Measurements from ENCODE around the gene NSDHL. TPM values are rescaled to one million over a fixed set of nuclear protein-coding genes. Genes with fewer than 3 reads are reported as not detected.

NSDHL gene
- total RNA-seq, 1 experiment from 2014 or later = 52.0 TPM

- Histone ChIP-seq H3K4me3 (ENCODE audit: low read depth, low read length, poor library complexity, severe bottlenecking) (no peak overlapping the region), H3K27me3 (replicated peaks; ENCODE audit: insufficient read depth, low read depth, low read length, poor library complexity) (no peaks in the 10 kb centered on the region), H3K27ac (ENCODE audit: low read depth, low read length, poor library complexity, severe bottlenecking) (no peak overlapping the region), H3K36me3 (ENCODE audit: insufficient read depth, low read length, poor library complexity, severe bottlenecking) (no peaks in the 10 kb centered on the region), H3K9me3 (ENCODE audit: low read depth, low read length, poor library complexity, severe bottlenecking) (no peaks in the 10 kb centered on the region), H3K4me1 (ENCODE audit: insufficient read depth, low read length, poor library complexity, severe bottlenecking) (no peaks in the 10 kb centered on the region)
- ChIA-PET POLR2A (ENCODE audit: low non-redundant PET) (no interaction called here), CTCF (no interaction called here)
- no TSS peak for BruUV-seq (replicated peaks)
- TF ChIP-seq EZH2 (IDR thresholded peaks at IDR 0.05; ENCODE audit: borderline replicate concordance, low read depth, low read length, poor library complexity, severe bottlenecking) (no peak), CTCF (conservative IDR thresholded peaks at IDR 0.05; ENCODE audit: low read depth, low read length) (no peak)
- DNase-seq (ENCODE audit: low spot score) = no peak
- intact Hi-C loops (cut with micrococcal nuclease; ENCODE audit: unreplicated experiment) = no loop called here
Observed at GRCh38 chrX:152845618-152846240, 14.9 kb downstream of the NSDHL start.

- no peak for TF ChIP-seq CTCF (conservative IDR thresholded peaks at IDR 0.05; ENCODE audit: low read depth, low read length)
- no peak for TF ChIP-seq EZH2 (IDR thresholded peaks at IDR 0.05; ENCODE audit: borderline replicate concordance, low read depth, low read length, poor library complexity, severe bottlenecking)
- BruUV-seq (replicated peaks) = no TSS peak
- no peaks in the 10 kb centered on the region for H3K27me3 ChIP-seq (replicated peaks; ENCODE audit: insufficient read depth, low read depth, low read length, poor library complexity)
- no peaks in the 10 kb centered on the region for H3K9me3 ChIP-seq (ENCODE audit: low read depth, low read length, poor library complexity, severe bottlenecking)
- no peaks in the 10 kb centered on the region for H3K36me3 ChIP-seq (ENCODE audit: insufficient read depth, low read length, poor library complexity, severe bottlenecking)
- no peak overlapping the region for H3K4me3 ChIP-seq (ENCODE audit: low read depth, low read length, poor library complexity, severe bottlenecking)
- no peak overlapping the region for H3K27ac ChIP-seq (ENCODE audit: low read depth, low read length, poor library complexity, severe bottlenecking)
- POLR2A ChIA-PET (ENCODE audit: low non-redundant PET) = no interaction called here
- CTCF ChIA-PET = no interaction called here
- intact Hi-C loops (cut with micrococcal nuclease; ENCODE audit: unreplicated experiment) = no loop called here
- DNase-seq (ENCODE audit: low spot score) = no peak
- H3K4me1 ChIP-seq (ENCODE audit: insufficient read depth, low read length, poor library complexity, severe bottlenecking) = no peaks in the 10 kb centered on the region
Observed at GRCh38 chrX:152847281-152847680, 16.4 kb downstream of the NSDHL start.

- Histone ChIP-seq H3K4me1 (ENCODE audit: insufficient read depth, low read length, poor library complexity, severe bottlenecking) (no peaks in the 10 kb centered on the region), H3K9me3 (ENCODE audit: low read depth, low read length, poor library complexity, severe bottlenecking) (no peaks in the 10 kb centered on the region), H3K27ac (ENCODE audit: low read depth, low read length, poor library complexity, severe bottlenecking) (no peak overlapping the region), H3K27me3 (replicated peaks; ENCODE audit: insufficient read depth, low read depth, low read length, poor library complexity) (no peaks in the 10 kb centered on the region), H3K36me3 (ENCODE audit: insufficient read depth, low read length, poor library complexity, severe bottlenecking) (no peaks in the 10 kb centered on the region), H3K4me3 (ENCODE audit: low read depth, low read length, poor library complexity, severe bottlenecking) (no peak overlapping the region)
- POLR2A ChIA-PET (ENCODE audit: low non-redundant PET) = no interaction called here
- CTCF ChIA-PET = no interaction called here
- BruUV-seq (replicated peaks) = no TSS peak
- no peak for DNase-seq (ENCODE audit: low spot score)
- TF ChIP-seq EZH2 (IDR thresholded peaks at IDR 0.05; ENCODE audit: borderline replicate concordance, low read depth, low read length, poor library complexity, severe bottlenecking) (no peak), CTCF (conservative IDR thresholded peaks at IDR 0.05; ENCODE audit: low read depth, low read length) (no peak)
- intact Hi-C loops (cut with micrococcal nuclease; ENCODE audit: unreplicated experiment) = no loop called here
Observed at GRCh38 chrX:152850465-152850864, 19.6 kb downstream of the NSDHL start.
